ENCODE data around the gene STK16.
"Not testable (repeated sequence)": the region's sequence is repeated elsewhere in the genome, so short reads cannot be mapped to it uniquely, and the experiment has no call there.

The STK16 gene

DNA sequence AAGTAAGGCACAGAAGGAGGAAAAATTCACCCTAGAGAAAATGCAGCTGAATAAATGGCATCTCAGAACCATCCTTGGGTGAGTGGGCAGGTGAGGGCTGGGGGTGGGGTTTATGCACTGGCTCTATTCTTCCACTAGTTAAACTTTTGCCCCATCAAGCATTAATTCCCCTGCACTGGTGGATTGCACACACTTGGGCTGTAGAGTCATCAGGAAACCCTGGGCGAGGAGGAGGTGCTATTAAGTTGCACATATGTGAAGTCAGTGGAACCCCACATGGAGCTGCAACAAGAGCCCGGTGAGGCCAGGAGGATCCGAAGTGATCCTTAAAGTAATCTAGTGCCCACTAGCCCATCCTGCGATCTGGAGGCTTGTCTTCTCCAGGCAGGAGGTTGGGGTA lies 27.1 kb downstream of the STK16 start:
- DNase-seq: no peak

DNA sequence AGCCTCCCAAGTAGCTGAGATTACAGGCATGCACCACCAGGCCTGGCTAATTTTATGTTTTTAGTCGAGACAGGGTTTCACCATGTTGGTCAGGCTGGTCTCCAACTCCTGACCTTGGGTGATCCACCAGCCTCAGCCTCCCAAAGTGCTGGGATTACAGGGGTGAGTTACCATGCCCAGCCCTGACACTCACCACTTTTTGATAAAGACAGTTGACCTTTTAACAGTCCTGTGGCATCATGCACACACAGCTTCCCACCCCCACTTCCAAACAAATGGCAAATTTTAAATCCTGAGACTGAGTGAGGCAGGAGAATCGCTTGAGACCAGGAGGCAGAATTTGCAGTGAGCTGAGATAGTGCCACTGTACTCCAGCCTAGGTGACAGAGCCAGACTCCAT lies 27.7 kb downstream of the STK16 start:
- peak; percentile 17 to 43 for DNase-seq

DNA sequence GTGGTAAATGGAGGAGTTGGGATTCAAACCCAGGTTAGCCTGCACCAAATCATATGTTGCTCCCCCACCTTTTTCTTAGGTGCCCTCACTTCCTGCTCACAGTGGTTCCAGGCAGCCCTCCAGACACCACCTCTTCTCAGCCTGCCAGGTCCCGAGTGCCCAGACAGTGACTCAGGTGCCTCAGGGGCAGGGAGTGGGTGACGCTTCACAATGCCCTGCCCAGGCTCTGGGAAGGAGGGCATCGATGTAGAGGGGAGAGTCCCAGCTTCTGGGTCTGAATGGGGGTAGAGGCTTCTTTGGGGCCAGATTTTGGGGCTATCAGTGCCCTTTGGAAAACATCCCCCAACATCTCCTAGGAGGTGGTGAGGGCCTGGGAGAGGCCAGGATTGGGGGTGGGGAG lies 28.7 kb downstream of the STK16 start:
- DNase-seq: no peak

DNA sequence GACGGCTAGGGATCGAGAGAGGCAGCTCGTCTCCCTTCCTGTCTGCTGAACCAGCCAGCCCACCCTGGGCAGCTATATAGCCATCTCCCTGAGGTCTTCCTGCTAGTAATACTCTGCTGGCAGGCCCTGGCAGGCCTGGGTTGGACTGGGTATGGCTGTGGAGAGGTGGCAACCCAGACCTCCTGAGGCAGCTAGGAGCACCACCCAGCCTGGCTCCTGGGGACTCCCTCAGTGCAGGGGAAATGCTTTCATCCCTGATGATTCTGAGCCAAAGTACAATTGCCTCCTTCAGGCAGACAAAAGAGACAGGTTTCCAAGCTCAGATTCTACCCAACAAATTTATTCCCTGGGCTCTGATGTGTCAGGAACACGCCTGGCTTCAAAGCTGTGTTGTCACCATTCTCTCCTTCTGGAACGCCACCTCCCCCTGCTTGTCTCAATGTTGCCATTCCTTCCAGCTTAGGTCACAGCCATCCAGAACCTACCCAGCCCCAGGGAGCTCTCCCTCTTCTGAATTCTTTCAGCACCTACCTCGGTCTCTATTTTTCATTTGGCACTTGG lies 29.2 kb downstream of the STK16 start:
- DNase-seq: no peak

DNA sequence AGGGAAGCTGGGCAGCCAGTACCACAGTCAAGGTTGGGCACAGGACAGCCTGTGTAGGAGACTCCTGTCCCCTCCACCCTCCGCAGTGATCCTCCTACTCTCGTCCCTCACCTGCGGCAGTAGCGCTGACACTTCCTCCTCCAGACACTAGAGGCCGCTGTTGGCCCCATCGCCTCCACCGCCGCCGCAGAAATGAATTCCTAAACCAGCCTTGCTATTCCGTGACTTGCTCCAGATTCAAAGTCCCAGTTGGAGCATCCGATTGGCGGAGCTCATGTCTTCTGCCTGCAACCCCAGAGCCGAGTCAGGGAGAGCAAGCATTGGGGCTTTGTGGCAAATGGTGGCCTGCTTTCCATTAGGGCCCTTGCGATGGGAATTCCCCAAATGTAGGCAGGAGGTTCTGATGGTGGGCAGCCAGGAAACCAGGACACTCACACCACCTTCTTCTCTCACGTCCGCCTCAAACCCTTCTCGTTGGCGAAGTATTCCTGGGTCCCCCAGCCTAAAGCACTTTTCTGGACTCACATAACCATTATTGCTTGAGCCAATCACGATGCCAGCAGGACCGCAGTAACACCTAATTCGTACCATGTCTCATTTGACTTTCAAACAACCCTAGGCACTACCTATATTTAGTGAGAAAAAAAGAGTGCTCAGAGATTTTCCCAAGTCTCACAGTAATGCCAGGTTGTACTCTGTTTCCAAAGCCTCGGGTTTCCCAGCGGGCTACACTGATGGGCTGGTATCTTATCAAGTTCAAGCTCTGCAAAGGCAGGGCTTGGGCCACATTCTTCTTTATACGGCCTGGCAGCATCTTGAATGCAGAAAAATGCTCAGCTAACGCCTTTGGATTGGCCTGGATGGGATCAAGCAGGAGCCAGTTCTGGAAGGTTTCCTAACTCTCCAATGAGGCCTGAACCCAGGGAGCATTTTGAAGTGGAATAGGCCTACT lies 32.7 kb downstream of the STK16 start:
- peak; percentile 61 to 74 for DNase-seq

DNA sequence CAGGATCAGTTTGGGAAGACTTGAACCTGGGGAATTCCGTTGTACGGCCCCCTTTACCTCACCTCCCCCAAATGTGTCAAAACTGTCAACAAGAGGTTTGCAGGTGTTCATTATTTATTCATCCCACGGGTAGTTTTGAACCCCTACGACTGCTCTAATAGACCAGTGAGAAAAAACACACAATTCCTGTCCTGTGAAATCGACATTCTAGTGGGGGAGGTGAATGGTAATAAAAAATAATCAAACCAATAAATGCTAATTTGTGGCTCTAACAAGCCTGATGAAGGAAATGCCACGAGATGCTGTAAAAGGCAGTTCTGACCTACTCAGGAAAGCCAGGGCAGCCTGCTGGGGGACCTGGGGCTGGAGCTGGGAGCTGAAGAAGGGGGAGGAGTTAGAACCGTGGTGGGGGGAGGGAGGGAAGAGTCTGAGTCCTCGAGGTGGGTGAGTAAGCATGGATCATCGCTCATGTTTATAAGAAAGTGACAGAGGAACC lies 33.4 kb downstream of the STK16 start:
- DNase-seq: no peak

DNA sequence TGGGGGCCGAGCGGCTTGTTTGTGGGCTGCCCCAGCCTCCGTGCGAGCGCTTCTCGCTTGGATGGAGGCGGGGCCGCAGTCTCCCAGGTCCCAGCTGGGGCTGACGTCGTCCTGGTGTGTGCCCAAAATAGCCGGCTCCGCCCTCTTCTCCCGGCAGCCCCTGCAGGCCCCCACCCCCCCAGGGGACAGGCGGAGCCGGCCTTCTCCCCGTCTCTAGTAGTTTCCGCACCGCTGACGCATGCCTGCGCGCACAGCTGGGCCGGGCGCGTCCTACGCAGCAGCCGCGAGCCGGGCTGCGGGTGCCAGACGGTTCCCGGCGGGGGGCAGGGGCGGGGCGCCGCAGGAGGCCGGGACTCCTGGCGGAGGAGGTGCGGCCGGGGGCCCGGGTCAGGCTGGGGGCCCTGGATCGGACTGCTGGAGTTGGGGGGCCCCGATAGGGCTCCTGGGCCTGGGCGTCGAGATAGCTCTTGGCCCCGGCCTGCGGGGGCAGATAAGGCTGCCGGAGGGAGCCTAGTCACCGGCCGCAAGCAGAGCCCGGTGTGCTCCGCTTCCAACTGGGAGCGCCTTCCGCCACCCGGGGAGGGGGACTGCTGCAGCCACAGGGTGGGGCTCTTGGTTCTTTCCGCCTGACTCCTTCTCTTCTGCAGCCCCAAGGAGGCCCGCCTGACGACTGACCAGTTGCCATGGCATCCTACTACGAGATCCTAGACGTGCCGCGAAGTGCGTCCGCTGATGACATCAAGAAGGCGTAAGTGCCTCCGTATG lies 34.1 kb downstream of the STK16 start, which contains the start of gene DNAJB2:
DNAJB2 (plus strand) TSS at position 216 of the 765 bp plus-strand sequence; CDS start at position 684, 468 bp downstream.
- peak; percentile 92 to 97 for DNase-seq

DNA sequence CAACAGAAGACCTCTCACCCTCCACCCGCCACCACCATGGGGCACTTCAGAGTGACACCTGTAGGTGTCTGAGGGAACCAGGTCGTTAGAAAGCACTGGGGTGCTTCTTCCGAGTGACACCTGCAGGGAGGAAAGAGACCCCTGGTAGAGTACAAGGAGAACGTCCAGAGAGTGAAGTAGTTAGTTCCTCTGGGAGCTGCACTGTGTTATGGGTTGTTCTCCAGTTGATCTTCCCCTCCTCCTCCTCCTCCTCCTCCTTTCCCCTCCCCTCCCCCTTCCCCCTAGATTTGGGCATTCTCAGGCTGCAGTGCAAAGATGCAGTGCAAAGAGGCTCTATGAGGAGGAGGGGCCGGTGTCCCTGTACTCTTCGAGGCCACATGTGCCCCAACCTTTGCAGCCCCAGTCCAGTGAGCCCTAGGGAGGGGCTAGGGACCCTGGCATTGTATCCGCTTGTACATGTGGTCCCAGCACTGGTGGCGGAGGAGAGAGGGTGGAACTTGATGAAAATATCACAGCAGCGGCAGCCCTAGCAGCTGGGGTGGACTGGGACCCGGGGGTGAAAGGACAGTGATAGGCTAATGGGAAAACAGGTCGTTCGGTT lies 34.7 kb downstream of the STK16 start:
- no peak for DNase-seq

DNA sequence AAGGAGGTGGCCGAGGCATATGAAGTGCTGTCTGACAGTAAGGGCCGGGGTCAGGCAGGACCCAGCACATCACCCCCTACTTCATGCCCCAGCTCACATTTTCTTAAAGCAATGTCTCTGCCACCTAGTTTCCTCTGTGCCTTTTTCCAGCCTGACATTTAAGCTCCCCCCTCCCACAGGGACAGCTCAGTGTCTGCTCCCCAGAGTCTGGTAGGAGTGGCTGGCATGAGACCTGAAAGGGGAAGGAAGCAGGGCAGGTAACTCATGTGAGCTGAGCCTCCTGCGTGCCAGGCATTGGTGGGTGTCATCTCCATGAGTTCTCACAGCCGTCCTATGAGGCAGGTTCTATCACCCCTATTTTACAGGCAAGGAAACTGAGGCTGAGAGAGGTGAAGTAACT lies 35.4 kb downstream of the STK16 start:
- no peak for DNase-seq

DNA sequence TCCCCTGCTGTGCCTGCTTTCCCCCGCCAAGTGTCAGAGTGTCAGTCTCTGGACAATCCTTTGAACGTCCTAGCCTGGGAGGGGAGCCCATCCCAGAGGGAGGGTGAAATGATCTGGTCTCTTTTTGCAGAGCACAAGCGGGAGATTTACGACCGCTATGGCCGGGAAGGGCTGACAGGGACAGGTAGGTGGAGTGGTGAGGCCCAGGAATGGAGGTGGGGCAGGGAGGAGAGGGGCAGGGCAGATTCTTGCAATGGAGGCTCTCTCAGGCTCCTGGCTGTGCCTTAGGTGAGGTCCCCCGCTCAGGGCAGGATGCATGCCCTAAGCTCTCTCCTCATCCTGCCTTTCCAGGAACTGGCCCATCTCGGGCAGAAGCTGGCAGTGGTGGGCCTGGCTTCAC lies 36.3 kb downstream of the STK16 start:
- DNase-seq: no peak

DNA sequence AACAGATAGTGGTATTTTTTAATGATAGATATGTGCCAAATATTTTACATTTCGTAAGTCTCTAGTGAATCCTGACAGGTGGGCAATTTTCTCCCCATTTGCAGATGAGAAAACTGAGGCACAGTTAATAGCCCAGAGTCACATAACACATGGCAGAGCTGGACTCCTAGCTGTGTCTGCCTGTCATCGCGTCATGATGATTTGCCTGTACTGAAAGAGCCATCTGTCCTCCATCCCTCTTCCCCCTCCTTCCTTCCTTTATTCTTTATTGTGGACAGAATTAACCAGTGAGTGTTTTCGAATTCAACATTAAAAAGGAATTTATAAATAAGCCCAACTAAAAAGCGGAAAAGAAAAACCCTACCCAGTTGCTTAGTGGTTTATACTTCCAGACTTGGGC lies 37.1 kb downstream of the STK16 start:
- DNase-seq: no peak

DNA sequence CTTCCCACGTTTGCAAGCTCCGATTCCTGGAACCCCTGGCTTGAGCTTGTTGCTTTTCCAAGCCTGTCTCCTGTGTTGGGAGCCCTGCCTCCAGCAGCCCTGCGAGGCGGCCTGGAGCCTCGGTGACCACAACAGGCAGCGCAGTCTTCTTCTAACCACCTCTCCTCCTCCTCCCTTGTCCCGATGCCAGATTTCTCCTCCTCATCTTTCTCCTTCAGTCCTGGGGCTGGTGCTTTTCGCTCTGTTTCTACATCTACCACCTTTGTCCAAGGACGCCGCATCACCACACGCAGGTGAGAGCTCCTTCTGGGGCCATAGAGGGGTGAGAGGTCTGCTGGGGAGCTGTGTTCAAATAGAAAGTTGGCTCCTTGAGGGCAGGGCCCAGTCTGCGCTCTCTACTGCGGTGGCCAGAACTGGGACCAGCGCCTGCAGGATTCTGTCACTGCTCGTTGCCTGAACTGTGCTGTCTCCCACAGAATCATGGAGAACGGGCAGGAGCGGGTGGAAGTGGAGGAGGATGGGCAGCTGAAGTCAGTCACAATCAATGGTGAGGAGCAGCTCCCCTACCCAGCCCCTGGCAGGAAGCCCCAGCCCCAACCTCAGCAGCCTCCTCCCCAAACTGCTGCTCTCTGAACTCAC lies 37.8 kb downstream of the STK16 start:
- no peak for DNase-seq

DNA sequence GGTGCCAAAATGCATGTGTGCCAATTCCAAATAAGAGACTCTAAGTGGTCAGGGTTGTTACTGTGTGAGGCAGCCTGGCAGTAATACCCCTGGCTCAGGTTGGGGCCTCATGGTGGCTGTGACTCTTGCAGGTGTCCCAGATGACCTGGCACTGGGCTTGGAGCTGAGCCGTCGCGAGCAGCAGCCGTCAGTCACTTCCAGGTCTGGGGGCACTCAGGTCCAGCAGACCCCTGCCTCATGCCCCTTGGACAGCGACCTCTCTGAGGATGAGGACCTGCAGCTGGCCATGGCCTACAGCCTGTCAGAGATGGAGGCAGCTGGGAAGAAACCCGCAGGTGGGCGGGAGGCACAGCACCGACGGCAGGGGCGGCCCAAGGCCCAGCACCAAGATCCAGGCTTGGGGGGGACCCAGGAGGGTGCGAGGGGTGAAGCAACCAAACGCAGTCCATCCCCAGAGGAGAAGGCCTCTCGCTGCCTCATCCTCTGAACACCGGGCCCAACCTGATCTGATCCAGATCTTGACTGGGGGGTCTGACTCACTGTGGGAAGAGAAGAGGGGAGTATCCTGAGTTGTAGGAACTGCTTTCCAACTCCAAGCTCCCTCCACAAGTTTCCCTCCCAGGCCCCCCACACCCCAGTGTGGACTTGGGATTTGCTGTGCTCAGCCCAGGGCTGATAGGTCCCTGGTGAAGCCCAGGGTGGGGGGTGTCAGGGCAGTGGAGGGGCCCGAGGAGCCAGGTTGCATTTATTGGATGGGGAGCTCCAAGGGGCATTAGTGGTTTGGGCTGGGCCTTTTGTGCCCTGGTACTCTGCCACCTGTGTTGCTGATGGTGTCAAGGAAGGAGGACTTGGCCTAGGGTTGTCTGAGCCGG lies 39.5 kb downstream of the STK16 start:
- DNase-seq: no peak

DNA sequence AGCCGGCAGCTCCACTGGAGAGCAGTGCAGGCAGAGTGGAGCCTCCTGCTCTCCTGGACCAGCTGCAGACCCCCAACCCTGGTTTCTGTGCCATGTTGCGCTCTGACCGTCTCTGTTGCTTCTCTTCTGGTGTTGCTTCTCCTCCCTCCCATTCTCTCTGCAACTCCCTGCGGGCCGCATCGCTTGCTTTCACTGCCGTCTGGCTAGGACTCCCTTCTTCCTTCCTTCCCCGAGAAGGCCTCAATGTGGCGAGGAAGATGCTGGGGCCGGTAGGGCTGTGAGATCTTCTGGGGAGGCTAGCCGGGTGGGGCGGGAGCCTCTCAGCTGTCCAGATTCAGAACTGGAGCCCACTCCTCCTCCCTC lies 40.1 kb downstream of the STK16 start:
- DNase-seq: no peak

DNA sequence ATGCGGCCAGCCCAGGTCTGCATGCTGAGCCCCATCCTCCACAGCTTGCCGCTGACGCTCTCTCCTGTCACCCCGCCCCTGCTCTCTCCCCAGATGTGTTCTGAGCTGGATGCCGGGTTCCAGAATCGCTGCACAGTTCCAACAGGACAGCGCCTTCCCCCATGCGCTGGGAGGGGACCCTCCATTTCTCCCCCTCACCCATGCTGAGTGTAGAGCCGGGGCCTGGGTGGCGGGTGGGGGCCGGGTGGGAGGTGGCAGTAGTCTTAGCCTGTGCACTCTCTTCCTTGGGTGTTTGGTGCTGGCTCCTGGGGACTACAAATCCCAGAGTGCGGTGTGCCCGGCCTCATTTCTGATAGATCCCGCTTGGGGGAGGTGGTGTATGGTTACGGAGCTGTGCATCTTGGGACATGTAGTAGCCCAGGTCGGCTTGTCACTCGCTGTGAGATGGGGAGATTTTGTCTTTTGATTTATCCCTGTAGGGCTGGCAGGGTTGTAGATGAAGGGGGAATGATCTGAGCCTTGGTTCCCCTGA lies 40.7 kb downstream of the STK16 start:
- DNase-seq: peak; percentile 11 to 36

DNA sequence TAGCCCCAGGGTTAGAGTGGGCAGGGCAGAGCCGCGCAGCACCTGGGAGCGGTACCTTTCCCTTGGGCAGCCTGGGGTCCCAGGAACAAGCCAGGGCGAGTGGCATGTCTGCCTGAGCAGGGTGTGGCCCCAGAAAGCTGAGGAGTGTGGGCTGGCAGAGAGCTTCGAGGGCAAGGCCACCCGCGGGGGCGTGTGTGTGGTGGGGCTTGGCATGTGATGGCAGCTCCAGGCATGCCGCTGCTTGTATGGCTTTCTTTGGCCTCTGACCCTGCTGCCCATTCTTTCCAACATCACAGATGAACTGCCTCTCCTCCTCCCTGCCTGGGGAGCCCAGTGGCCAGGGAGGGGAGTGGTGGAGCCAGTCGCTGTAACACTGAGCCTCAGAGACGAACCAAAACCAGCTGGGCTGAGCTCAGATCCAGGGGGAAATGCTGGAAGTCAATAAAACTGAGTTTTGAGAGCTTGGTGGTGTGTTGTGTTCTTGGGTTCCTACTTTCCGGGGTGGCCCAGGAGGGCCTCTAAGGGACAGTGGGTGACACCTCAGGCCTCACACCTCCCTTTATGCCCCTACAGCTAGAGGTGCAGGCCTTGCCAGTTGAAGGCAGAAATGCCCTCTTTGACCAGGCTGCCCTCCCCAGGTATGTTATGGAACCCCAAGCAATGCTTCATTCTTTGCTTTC lies 41.3 kb downstream of the STK16 start:
- no peak for DNase-seq

DNA sequence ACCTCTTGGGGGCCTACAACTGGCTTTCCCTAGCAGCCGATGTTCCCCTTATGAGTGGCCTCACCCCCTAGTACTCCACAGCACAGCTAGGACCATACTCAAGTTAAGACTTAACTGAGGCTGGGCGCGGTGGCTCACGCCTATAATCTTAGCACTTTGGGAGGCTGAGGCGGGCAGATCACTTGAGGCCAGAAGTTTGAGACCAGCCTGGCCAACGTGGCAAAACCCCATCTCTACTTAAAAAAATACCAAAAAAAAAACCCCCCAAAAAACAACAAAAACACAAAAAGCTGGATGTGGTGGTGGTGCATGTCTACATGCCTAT lies 41.8 kb downstream of the STK16 start:
- DNase-seq: not testable (repeated sequence)

DNA sequence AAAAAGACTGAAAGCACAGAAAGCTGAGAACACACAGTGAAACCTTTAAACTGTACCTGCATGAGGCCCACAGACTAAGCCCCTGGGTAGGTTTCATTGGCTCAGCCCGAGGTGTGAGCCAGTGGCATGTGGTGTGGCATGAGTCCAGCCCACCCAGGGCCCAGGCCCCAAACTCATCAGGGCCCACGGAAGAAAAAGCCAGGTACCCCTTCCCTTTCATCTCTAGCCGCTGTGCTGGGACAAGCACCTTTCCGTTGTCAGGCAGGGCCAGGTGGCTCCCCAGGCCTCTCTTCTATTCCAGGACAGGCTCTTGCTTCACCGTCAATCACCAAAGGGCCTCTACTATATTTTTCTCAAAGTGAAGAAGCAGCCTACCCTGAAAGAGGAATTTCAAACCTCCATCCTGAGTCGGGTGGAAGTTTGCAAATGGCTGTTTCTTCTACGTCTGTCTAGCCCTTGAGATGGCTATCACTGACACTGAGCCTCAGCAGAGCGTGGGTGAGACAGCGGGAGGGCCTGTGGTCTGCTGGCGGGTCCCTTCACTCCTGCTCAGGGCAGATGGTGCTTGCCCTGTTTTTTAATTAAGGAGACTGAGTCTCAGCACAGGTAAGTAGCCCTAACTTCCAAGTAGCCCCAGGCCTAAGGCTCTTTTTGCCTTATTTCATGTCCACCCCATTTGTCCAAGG lies 42.4 kb downstream of the STK16 start:
- DNase-seq: no peak

DNA sequence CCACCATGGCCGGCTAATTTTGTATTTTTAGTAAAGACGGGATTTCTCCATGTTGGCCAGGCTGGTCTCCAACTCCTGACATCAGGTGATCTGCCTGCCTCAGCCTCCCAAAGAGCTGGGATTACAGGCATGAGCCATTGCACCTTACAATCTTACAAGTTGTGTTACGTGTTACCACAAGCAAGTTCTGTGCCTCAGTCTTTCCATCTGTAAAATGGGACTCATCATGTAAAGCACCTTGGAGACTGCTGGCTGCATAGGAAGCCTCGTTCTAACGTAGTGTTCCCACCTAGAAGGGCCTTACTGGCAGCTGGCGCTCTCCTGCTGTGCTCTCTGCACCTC lies 43.9 kb downstream of the STK16 start:
- no peak for DNase-seq

All from NCI-H524 (cell line).